RCC 7860 (cell line): ENCODE data around the gene SLC22A3.
"Not testable (repeated sequence)": the region's sequence is repeated elsewhere in the genome, so short reads cannot be mapped to it uniquely, and the experiment has no call there.

Source experiments
- DNase-seq: peaks from one replicate; pipeline ENCODE4 v3.0.0-alpha.2; 2015; ENCODE audit warnings: low spot score
- FAIRE-seq: peaks from 2 replicates; lab custom pipeline; 2012; peaks lifted over from hg19 to GRCh38; lab: Jason Lieb, UNC

SLC22A3 gene

DNA sequence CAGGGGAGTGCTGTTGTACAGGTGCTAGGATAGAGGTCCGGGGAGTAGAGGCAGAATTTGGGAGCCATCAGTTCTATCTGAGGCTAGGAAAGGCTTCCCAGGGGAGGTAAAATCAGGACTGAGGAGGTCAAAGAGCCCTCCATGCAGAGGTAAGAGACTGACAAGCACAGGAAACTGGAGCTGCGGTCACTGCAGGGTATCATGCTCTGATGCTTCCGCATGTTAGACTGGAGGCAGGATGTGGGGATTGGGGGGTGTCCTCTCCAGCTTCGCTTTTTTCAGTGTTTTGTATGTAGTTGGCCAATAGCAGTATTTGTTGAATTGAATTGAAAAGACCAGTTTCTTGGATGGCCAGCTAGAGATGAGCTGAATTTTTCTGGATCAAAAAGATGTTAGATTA lies 87.8 kb downstream of the SLC22A3 start:
- no peak for FAIRE-seq
- no peak for DNase-seq

DNA sequence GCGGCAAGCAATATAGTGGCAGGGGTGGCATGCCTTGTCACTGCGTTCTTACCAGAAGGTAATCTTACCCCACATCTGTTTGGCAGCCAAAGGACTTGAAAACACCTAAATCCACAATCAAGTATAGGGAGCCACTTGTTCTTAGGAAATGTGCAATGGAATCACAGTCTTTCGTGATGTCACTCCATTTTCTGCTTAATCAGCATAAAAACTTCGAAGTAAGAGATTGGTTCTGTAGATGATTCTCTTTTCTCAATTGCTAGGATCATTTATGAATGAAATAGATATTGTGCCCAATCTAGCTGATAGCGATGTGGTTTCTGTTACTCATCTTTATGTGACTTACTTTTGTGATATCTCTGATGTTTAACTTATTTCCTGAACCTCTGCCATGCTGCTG lies 89.0 kb downstream of the SLC22A3 start:
- DNase-seq = no peak
- FAIRE-seq = no peak

DNA sequence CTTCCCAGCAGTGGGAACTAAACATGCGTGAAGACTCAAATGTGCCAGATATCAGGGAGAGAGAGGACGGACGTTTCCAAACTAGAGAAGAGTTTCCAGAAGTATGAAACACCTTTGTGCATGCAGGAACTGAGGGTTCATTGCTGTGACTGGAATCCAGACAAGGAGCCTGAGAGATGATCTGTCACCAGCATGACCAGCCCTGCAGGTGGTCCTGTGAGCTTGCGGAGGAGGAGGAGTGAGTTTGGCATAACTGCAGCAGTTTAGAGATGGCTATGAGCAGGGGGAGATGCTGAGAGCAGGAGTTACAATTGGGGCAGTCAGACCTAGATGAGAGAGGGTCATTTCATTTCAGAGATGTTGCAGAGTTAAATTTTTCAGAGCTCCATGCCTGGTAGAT lies 89.6 kb downstream of the SLC22A3 start:
- FAIRE-seq = no peak
- DNase-seq = no peak

DNA sequence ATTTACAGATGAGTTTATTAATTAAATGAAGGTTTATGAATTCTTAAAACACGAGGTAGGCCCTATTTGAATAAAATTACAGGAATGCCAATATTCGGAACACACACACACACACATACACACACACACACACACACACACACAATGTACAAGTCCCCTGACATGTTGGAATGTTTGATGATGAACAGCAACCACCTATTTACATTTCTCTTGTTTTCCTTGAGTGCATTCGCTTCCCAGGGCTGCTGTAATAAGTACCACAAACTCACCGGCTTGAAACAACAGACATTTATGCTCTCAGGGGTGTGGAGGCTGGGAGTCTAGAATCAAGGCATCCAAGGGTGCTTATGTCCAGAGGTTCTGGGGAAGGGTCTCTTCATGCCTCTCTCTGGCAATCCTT lies 90.3 kb downstream of the SLC22A3 start:
- FAIRE-seq (no peak), DNase-seq (no peak)

DNA sequence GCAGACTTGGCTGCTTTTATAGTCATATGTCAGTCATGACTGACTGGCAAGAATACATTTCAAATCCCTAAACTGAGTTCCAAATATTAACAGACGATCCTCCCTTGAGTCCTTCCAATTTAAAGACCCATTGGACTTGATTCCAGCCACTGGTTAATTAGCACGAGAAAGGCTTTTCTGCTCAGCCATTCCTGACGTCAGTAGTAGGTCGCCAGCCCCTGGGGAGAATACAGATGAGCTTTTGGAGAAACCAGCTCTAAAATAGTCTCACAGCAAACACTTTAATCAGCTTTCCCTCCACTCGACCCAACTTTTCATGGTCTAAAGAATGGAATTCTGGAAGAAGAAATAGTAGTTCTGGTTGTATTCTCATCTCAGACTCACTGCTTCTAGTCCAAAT lies 91.6 kb downstream of the SLC22A3 start:
- DNase-seq (no peak), FAIRE-seq (no peak)

DNA sequence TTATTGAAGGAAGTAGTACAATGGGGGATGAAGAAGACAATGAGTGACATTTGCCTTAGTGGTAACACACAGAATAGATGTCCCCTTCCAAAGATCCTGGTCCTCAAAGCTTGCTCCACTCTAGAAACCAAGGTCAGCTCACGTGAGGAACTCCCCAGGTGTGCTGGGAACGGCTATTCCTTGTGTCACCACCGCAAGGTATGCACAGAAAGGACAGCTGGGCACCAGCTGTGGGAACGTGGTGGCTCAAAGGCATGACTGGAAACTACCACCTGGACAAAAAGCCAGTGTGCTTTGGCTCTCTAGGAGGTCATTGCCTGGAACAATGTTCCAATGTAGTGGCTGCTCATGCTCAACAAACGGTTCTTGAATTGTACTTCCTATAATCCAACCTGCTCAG lies 94.0 kb downstream of the SLC22A3 start:
- DNase-seq (no peak), FAIRE-seq (no peak)

DNA sequence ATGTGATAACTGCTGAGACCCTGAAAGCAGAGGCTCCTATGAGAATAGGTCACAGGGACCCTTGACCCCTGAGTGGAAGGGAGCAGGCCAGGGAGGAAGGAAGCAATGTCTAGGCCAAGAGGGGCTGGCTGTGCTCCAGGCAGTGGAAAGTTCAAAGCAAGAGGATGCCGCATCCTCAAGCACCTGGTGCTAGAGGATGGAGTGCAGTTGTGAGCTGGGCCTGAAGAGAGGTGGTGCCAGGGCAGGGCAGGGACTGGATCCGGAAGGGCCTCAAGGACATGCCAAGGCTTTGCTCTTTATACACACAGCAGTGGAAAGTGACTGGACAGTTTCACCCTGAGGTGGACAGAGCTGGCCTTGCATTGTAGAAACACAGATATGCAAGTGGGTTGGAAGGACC lies 97.0 kb downstream of the SLC22A3 start:
- FAIRE-seq (no peak), DNase-seq (no peak)

DNA sequence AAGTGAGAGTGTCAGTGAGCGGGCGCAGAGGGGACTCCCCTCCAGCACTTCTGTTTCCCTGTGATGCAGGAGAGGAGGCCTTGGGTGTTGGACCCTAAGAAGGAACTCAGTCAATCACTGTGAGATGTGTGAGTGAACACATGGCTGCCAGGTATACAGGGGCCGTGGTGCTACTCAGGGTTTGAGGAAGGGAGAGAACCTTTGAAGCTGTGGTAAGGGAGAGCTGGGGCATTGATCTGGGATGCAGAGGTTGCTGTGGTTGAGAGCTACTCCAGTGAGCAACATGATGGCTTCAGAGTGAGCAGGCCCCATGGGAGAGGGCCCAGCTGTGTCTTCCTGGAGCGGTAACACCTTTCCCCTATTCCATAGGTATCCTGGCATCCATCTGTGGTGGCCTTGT lies 99.2 kb downstream of the SLC22A3 start:
- DNase-seq (no peak), FAIRE-seq (no peak)

DNA sequence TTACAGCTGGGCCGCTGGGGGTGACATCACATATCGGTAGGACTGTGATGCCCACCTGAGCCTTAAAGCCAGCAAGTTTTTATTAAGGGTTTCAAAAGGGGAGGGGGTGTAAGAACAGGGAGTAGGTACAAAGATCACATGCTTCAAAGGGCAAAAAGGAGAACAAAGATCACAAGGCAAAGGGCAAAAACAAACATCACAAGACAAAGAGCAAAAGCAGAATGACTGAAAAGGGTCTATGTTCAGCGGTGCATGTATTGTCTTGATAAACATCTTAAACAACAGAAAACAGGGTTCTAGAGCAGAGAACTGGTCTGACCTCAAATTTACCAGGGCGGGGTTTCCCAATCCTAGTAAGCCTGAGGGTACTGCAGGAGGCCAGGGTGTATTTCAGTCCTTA lies 101.6 kb downstream of the SLC22A3 start:
- DNase-seq, FAIRE-seq: not testable (repeated sequence)

DNA sequence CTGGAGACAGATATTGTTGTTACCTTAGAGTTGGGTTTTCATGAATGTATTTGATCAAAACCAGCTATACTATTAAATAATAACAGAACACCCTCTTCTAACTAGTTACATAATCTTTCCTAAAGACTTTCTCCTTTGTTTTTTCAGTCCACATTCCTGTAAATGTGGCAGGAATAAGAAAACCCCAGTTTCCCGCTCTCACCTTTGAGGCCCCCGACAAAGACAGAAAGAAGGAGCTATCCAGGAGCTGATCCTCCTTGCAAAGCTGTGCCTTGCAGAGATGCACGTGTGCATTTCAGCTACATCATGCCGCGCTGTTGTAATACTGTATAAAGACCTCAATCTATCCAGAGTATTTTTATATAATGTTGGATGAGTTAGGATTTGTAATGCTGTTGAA lies 102.7 kb downstream of the SLC22A3 start:
- FAIRE-seq = no peak
- no peak for DNase-seq

DNA sequence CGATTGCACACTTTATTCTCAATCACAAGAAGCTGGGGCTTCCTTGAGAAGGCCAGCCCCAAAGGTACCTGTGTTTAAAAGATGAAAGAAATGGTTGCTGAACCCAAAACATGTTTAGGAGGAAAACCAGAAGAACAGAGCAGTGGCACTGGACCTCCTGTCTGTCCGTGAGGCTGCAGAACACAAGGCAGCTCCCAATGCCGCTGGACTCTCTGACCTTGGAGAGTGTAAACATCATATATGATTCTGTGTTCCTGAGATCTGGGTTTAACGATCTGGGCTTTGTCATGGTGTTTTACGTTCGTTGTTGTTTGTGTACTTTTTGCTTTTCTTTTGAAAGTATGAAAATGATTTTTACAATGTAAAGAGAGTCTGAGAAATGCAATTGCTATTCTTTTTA lies 106.1 kb downstream of the SLC22A3 start:
- DNase-seq (no peak), FAIRE-seq (no peak)

DNA sequence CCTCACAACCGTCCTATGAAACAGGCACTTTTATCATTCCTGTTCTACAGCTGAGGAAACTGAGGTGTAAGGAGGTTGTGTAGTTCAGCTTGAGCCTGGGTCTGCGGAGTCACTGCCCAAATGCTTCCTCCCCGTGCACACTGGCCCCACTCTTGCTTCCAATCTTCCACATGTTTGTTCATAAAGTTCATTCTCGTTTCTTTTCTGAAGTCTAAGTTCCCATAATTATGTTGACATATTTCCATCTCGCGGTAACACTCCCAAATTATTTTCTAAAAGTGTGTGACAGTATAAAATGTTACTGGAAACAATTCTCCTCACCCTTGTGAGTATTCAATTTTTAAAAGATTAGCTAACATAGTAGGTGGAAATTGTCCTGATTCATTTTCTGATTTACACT lies 106.9 kb downstream of the SLC22A3 start:
- no peak for DNase-seq
- no peak for FAIRE-seq

DNA sequence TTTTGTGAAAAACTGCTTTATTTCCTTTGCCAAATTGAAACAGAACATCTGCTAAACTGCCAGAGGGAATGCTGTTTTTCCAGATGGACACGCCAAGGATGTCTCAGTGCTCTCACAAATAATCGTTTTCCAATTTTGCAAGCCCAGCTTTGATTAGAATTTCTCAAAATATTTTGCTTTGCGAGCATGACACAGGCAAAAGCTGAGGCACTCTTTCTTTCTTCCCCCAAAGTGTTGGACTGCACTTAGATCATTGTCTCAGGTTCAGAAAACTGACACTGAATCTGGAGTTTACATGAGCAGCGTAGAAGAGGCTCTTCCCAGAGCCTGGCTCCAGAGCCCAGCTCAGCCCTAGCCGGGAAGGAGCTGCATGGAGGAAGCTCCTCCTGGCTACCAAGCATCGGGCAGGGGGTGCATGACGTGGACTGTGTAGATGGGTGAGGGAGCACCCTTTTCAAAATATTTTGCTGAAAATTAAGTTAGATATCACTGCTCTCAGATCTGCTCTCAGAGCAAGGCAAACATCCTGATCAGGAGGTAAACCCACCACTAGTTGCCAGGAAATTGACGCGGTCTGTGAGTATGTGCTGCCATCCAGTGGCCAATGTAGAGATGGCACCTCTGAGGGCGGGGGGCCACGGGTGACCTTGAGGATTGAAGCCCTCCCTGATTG lies 107.5 kb downstream of the SLC22A3 start:
- peak; percentile 21 for DNase-seq
- FAIRE-seq = no peak

DNA sequence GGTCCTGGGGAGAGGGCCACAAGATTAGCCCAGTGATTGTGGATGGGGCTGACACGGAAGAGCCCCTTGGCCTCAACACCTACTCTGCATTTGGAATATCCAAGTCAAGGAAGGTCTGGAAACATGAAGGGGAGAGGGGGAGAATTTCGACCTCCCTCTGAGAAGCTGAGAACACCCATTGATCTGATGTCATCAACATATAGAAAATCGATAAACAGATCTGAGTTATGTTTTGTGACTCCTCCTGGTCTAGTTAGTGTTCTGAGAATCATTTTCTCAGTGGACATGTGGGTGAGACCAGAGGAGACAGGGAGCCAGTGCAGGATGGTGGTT lies 108.0 kb downstream of the SLC22A3 start:
- no peak for FAIRE-seq

DNA sequence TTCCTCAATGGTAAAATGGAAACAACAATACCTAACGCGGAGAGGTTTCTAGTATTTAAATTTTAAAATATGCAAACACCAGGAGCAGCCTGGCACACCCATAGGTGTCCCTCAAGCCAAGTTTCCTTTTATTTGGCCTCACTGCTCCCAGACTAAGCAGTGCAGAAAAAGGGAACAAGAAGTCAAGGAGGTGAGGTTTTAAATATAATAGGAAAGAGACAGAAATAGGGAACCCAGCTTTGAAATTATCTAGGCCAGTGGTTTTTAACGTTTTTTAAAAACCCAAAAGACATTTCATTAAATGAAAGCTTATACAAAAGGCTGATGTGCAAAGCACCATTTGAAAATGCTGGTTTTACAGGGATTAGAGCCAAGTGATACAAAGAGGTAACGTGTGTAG lies 109.6 kb downstream of the SLC22A3 start:
- FAIRE-seq (no peak), DNase-seq (no peak)

More for the DNA sequence above, 108.0 kb downstream of the SLC22A3 start:
- no peak for DNase-seq

DNA sequence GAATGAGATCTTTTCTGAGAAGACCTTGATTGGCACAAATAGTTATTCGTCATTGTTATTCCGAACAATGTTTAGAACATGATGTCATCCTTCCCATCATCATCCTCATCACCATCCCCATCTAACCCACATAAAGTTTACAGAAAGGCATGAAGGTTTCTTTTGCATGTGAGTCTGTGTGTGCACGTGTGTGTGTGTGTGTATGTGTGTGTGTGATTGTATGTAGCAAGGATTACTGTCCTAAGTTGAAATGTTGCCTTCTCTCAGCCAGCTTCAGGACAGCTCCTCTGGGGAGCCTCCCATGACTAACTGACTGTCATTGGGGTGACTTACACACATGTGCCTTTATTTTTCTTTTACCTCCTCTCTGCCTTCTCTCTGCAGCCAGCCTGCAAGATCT lies 113.5 kb downstream of the SLC22A3 start:
- DNase-seq (no peak), FAIRE-seq (no peak)

DNA sequence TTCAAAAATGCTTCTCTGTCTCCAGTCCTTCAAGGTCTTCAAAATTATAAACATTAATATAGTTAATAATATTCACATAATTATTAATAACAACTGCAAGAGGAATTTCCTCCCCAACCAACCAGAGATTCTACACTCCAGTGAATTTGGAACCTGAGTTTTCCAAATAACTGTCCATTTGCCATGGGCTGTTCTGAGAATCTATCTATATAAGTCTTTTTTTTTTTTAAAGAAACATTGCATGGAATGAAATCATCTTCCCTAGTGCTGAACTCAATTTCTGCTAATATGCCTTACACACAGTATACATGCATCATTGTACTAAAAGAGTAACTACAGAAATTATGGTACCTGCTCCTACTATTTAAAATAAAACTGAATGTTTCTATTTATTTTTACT lies 113.9 kb downstream of the SLC22A3 start:
- DNase-seq (no peak), FAIRE-seq (no peak)

DNA sequence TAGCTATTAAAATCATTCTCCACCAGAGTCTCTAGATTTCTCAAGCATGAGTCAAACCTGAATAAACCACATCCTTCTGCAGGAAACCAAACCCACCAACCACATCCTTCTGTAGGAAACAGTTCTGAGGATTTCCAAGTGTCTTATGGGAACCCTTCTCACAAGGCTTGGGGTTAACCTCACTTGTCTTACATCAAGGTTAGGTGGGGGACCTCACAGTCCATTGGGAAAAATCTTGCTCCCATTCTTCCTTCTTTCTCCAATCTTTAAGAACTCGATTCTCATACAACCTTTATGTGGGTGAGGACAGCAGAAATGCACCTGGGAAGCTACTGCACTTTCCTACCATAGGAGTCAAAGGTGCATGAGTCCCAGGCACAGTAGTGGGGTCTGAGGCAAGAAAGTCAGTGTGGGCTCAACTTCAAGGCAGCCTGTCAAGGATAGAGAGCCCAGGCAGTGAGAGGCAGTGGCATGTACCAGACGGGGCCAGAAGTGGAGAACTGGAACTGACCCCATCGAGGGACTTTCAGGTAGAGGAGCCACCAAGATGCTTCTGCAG lies 114.5 kb downstream of the SLC22A3 start:
- FAIRE-seq (peak; percentile 97), DNase-seq (peak; percentile 70)

DNA sequence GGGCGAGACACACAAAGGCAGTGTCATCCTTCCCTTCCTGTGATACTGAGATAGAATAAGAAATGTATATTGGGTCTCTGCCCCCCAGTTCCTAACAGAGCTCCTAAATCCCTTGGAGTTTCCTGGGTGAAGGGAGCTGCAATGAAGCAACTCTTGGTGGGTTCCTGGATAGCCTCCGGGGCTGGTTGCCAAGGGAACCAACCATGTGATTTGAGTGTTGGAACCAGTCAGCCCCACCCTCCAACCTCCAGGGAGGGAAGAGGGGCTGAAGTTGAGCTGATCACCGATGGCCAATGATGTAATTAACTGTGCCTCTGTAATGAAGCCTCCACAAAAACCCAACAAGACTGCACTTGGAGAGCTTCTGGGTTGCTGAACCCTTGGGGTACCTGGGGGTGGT lies 116.6 kb downstream of the SLC22A3 start:
- no peak for FAIRE-seq
- DNase-seq = no peak

DNA sequence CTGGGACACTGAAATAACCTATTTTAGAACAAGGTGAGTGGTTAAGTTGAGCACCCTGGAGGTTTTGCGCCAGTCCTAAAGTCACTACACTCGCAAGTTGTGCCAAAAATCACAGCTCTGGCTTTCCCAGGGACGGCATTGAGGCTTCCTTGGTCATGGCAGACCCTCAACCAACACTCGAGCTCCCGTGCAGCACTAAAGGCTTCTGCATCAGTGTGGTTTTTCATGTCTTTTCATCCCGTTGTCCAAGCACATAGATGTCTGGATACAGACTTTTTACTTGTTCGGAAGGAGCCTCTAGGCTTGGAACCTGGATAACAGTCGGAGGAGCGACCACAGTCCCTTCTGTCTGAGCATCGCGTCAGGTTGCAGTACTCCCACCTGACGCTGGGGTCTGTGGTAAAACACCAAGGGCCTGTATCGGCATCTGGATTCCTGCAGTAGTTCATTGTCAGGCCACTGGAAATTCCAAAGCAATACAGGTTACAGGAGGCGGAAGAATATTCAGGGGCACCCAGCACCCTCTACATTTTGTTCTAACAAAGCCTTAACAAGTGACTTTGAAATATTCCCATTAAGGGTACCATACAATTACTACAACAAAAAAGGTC lies 119.2 kb downstream of the SLC22A3 start:
- FAIRE-seq, DNase-seq: not testable (repeated sequence)

DNA sequence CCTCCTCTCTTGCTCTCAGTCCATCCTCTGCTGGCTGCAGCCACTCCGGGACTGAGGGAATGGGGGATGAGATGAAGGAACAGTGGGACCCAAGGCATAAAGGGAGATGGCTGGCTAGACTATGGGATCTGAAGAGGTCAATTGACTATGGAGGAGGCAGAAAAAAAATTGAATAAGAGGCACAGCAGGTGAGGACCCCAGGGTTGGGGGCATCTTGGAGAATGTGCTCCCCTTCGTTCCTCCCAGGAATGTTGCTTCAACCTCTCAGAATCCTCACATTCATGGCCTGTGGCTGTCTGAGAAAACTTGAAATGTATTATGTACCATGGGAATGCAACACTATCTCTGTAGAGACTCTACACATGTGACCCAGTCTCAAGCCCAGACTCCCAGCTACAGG lies 121.0 kb downstream of the SLC22A3 start:
- FAIRE-seq = no peak
- DNase-seq = no peak

DNA sequence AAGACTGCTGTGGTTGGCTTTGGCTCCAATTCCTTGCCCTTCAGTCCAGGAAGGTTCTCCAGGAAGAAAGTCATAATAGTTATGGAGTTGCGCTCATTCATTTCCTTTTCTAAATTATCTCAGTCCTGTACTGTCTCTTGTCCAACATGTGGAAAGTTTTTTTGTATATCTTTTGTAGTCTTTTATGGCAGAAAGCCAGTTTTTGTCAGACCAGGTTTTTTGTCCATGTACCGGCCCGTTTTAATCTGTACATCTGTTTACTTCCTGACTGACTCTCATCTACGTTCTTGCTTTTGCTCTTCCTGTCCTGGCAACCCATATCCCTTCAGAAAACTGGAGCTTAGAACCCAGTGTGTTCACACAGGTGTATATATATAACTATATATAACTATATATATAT lies 127.9 kb downstream of the SLC22A3 start:
- not testable (repeated sequence) for FAIRE-seq, DNase-seq

DNA sequence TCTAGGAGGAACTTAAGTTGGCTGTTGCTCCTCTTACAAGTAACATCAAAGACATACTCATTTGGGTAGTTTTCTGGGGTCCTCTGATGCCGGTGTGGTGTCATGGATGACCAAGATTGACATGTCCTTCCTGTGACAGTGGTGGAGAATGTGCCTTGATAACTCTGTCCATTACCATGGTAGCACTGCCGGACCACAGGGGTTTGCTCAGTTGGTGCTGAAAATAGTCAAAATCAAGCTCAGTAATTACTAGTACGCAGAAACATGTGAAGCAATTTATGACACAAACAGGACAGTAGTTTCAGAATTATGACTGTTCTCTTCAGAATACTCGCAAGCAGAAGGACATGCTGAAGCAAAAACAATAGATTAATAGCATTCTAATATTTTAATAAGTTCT lies 128.9 kb downstream of the SLC22A3 start:
- FAIRE-seq, DNase-seq: not testable (repeated sequence)
